Smooth muscle cell (in vitro differentiated cells): ENCODE measurements around the gene GJB4. TPM values are rescaled to one million over a fixed set of nuclear protein-coding genes. Genes with fewer than 3 reads are reported as not detected.
A peak's percentile ranks its signal among the peaks of the same experiment; 100 is the strongest.

Experiments
- DNase-seq: peaks from one replicate; lab custom pipeline; 2025; ENCODE audit not compliant: unreplicated experiment; lab: John Stamatoyannopoulos, UW
- H2AFZ ChIP-seq: fragments of 200-600 bp; sonication (generic); 2 replicates; pipeline ENCODE4 v1.6.0; 2016; ENCODE audit warnings: antibody characterized with exemption, low read depth, mild to moderate bottlenecking
- H3F3A ChIP-seq: fragments of 200-600 bp; sonication (generic); 2 replicates; pipeline ENCODE4 v1.6.0; 2017; ENCODE audit warnings: antibody characterized with exemption, low read depth
- H3K27ac ChIP-seq: fragments of 200-600 bp; sonication (generic); 2 replicates; pipeline ENCODE4 v1.5.1; 2016; ENCODE audit warnings: low read depth, mild to moderate bottlenecking
- H3K27me3 ChIP-seq: fragments of 200-600 bp; sonication (generic); 2 replicates; pipeline ENCODE4 v1.6.1; 2016; ENCODE audit warnings: low read depth, mild to moderate bottlenecking
- H3K36me3 ChIP-seq: fragments of 200-600 bp; sonication (generic); 2 replicates; pipeline ENCODE4 v1.5.1; 2016; ENCODE audit warnings: low read depth
- H3K4me1 ChIP-seq: fragments of 200-600 bp; sonication (generic); 2 replicates; pipeline ENCODE4 v1.5.1; 2016; ENCODE audit warnings: low read depth
- H3K4me2 ChIP-seq: fragments of 200-600 bp; sonication (generic); 2 replicates; pipeline ENCODE4 v1.6.0; 2016; ENCODE audit warnings: mild to moderate bottlenecking
- H3K4me3 ChIP-seq: fragments of 200-600 bp; sonication (generic); 2 replicates; pipeline ENCODE4 v1.5.1; 2016; ENCODE audit warnings: mild to moderate bottlenecking
- H3K79me2 ChIP-seq: fragments of 200-600 bp; sonication (generic); 2 replicates; pipeline ENCODE4 v1.6.0; 2016; ENCODE audit warnings: low read depth, mild to moderate bottlenecking
- H3K9ac ChIP-seq: fragments of 200-600 bp; sonication (generic); 2 replicates; pipeline ENCODE4 v1.6.0; 2016; ENCODE audit warnings: low read depth
- H3K9me3 ChIP-seq: fragments of 200-600 bp; sonication (generic); replicated peaks from 2 replicates; pipeline ENCODE4 v1.5.1; 2016; ENCODE audit warnings: low read depth
- H4K20me1 ChIP-seq: fragments of 200-600 bp; sonication (generic); 2 replicates; pipeline ENCODE4 v1.6.0; 2016; ENCODE audit warnings: low read depth
- CTCF ChIP-seq: fragments of 200-600 bp; sonication (generic); IDR thresholded peaks from 2 replicates; pipeline ENCODE4 v1.5.1; 2017; ENCODE audit warnings: borderline replicate concordance, mild to moderate bottlenecking, antibody characterized with exemption; ENCODE audit not compliant: insufficient read depth, poor library complexity, severe bottlenecking
- WGBS: methylation state at CpG from one replicate; pipeline ENCODE4 v1.1.7; 2016; ENCODE audit warnings: low lambda C conversion rate; 5-methylcytosine and 5-hydroxymethylcytosine counted together
- polyA plus RNA-seq: library from polyadenylated mRNA; unstranded; fragments of >200 nt; fragmentation: Nextera tagmentation; extraction: Ambion mirVana; gene quantifications from 2 replicates; pipeline ENCODE4 v1.2.1, GENCODE V29; 2016
- total RNA-seq: library from RNA; depleted of rRNA; stranded (reverse); fragments of >200 nt; gene quantifications from 2 replicates; pipeline ENCODE4 v1.2.3, GENCODE V29; 2014

Gene GJB4
- total and polyA plus RNA-seq, 2 experiments from 2014 or later: 0.67 TPM; not detected in 1

- 87% methylated on average over 4 of the region's 5 CpGs for WGBS
- Histone ChIP-seq H3K4me3 (no peak overlapping the region), H3K4me2 (no peak overlapping the region), H3K36me3 (no peaks in the 10 kb centered on the region), H3K9me3 (no peaks in the 10 kb centered on the region), H4K20me1 (no peaks in the 10 kb centered on the region), H3K79me2 (no peaks in the 10 kb centered on the region), H2AFZ (no peak overlapping the region), H3F3A (no peaks in the 10 kb centered on the region), H3K27me3 (peaks cover 54% of the 10 kb centered on the region), H3K4me1 (peaks cover 9% of the 10 kb centered on the region), H3K27ac (peak overlapping the region; percentile 42), H3K9ac (no peak overlapping the region)
- TF ChIP-seq CTCF: no peak
- no peak for DNase-seq
Measured at GRCh38 chr1:34779962-34780361, 20.4 kb downstream of the GJB4 start.

GRCh38 chr1:34780528-34780927 lies 21.0 kb downstream of the GJB4 start:
- Histone ChIP-seq H3F3A (no peaks in the 10 kb centered on the region), H3K4me3 (peak overlapping the region; percentile 40), H4K20me1 (no peaks in the 10 kb centered on the region), H3K9me3 (no peaks in the 10 kb centered on the region), H3K36me3 (no peaks in the 10 kb centered on the region), H2AFZ (no peak overlapping the region), H3K27ac (no peak overlapping the region), H3K4me1 (peaks cover 9% of the 10 kb centered on the region), H3K4me2 (peak overlapping the region; percentile 87), H3K79me2 (no peaks in the 10 kb centered on the region), H3K27me3 (peaks cover 54% of the 10 kb centered on the region), H3K9ac (no peak overlapping the region)
- no peak for TF ChIP-seq CTCF
- WGBS: 91% methylated on average over 2 of the region's 2 CpGs
- DNase-seq: no peak

GRCh38 chr1:34781071-34781843 lies 21.7 kb downstream of the GJB4 start, which contains the start of gene GJB3:
Gene GJB3 (plus strand): TSS chr1:34781214. CDS start chr1:34784763, 3,549 bp downstream.
- Histone ChIP-seq H3K4me2 (peak within 1 kb of the TSS; percentile 87), H3K27me3 (peaks cover 54% of the 10 kb centered on the region), H4K20me1 (no peaks in the 10 kb centered on the region), H2AFZ (no peak within 1 kb of the TSS), H3K27ac (peak within 1 kb of the TSS; percentile 42), H3K9me3 (no peaks in the 10 kb centered on the region), H3K4me1 (peaks cover 9% of the 10 kb centered on the region), H3K79me2 (no peaks in the 10 kb centered on the region), H3K9ac (no peak within 1 kb of the TSS), H3K4me3 (peak within 1 kb of the TSS; percentile 40), H3K36me3 (no peaks in the 10 kb centered on the region), H3F3A (no peaks in the 10 kb centered on the region)
- WGBS: under 1% methylated on average over 56 of the region's 62 CpGs
- no peak for DNase-seq
- no peak for TF ChIP-seq CTCF
